ENCODE measurements around the gene SPRR2D. TPM values are rescaled to one million over a fixed set of nuclear protein-coding genes. Genes with fewer than 3 reads are reported as not detected.

The SPRR2D gene
- total and polyA plus RNA-seq, 4 donors, result 1.0 to 2.5 TPM; not detected in 2

DNA sequence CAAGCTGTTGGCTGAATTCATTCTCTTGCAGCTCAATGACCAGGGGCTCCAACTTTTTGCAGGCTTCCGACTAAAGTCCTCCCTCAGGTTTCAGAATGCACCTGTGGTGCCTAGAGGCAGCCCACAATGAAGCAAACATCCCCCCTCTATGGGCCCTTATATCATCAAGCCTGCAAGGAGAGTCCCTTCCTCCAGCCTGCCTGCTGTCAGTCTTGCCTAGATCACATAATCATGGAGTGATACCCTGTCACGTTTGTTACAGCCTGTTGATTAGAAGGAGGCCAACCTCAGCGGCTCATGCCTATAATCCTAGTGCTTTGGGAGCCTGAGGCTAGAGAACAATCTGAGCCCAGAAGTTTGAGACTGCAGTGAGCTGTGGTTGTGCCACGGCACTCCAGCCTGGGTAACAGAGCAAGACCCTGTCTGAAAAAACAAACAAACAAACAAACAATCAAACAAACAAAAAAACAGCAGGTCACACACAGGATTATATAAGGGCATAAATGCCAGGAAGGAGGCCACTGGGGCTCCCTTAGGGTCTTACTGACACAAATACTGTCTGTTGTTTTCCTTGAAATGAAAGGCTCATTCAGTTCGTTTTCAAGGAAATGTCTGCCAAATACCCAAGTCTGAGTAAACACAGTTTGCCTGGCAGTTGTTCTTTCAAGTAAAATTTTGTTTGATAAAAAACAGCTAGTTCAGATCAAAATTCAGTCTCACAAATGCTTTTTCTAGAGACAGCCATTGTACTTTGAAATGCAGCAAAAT is 44.1 kb downstream of the SPRR2D start:
- Histone ChIP-seq H3K4me3 (no peak overlapping the region), H3K27me3 (ENCODE audit: control insufficient read depth in 3 of 3, insufficient read depth in 3 of 3, low read length in 2 of 3) (no peaks in the 10 kb centered on the region), H3K4me1 (ENCODE audit: control insufficient read depth in 5 of 5, insufficient read depth in 5 of 5, low read length in 5 of 5) (peaks cover 0 to 1% (median 0%) of the 10 kb centered on the region in 5 donors), H3K36me3 (ENCODE audit: control insufficient read depth in 4 of 4, insufficient read depth in 4 of 4, low read length in 4 of 4) (no peaks in the 10 kb centered on the region), H3K27ac (ENCODE audit: low read depth in 1 of 2, low read length in 1 of 2) (no peak overlapping the region), H3K9ac (ENCODE audit: insufficient read depth in 1 of 2, low read length in 2 of 2) (no peak overlapping the region), H3K9me3 (ENCODE audit: control insufficient read depth in 4 of 4, insufficient read depth in 3 of 4, low read length in 3 of 4) (peaks cover 0 to 5% (median 2%) of the 10 kb centered on the region in 4 donors)
- TF ChIP-seq, protein P1, sequence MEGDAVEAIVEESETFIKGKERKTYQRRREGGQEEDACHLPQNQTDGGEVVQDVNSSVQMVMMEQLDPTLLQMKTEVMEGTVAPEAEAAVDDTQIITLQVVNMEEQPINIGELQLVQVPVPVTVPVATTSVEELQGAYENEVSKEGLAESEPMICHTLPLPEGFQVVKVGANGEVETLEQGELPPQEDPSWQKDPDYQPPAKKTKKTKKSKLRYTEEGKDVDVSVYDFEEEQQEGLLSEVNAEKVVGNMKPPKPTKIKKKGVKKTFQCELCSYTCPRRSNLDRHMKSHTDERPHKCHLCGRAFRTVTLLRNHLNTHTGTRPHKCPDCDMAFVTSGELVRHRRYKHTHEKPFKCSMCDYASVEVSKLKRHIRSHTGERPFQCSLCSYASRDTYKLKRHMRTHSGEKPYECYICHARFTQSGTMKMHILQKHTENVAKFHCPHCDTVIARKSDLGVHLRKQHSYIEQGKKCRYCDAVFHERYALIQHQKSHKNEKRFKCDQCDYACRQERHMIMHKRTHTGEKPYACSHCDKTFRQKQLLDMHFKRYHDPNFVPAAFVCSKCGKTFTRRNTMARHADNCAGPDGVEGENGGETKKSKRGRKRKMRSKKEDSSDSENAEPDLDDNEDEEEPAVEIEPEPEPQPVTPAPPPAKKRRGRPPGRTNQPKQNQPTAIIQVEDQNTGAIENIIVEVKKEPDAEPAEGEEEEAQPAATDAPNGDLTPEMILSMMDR (IDR thresholded peaks at IDR 0.05; ENCODE audit: control extremely low read depth, extremely low read depth), result no peak
- ATAC-seq (ENCODE audit: insufficient read depth, low FRiP score) (no peak), DNase-seq (peak in 2 of 3 donors; percentile 4 to 15)
- 23 to 29% methylated on average over 5 of the region's 5 CpGs for WGBS, 2 donors

DNA sequence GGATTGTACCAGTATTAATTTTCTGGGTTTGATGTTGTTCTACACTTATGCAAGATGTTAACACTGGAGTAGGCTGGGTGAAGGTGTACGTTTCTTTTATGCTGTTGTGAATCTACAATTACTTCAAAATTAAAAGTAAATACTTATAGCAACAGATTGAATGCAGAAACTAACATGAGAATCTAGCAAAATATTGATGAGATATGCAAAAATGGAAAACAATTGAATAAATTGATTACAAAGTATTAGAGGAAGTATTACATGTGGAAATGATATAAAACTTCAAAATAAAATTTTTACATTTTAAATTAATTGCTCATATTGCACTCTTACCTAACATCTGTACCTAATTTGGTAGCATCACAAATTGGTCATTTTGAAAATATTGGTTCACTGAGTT is 45.1 kb downstream of the SPRR2D start:
- TF ChIP-seq, protein P1 (IDR thresholded peaks at IDR 0.05; ENCODE audit: control extremely low read depth, extremely low read depth), result no peak
- 2 to 42% methylated on average over 1 of the region's 1 CpG for WGBS, 2 donors
- ATAC-seq (ENCODE audit: insufficient read depth, low FRiP score), result no peak
- H3K36me3 ChIP-seq (ENCODE audit: control insufficient read depth in 4 of 4, insufficient read depth in 4 of 4, low read length in 4 of 4), result no peaks in the 10 kb centered on the region
- H3K9ac ChIP-seq (ENCODE audit: insufficient read depth in 1 of 2, low read length in 2 of 2), result no peak overlapping the region
- no peak overlapping the region for H3K27ac ChIP-seq (ENCODE audit: low read depth in 1 of 2, low read length in 1 of 2)
- peaks cover 0 to 5% (median 2%) of the 10 kb centered on the region in 4 donors for H3K9me3 ChIP-seq (ENCODE audit: control insufficient read depth in 4 of 4, insufficient read depth in 3 of 4, low read length in 3 of 4)
- H3K4me1 ChIP-seq (ENCODE audit: control insufficient read depth in 5 of 5, insufficient read depth in 5 of 5, low read length in 5 of 5), result peaks cover 0 to 1% (median 0%) of the 10 kb centered on the region in 5 donors
- no peak for DNase-seq
- H3K27me3 ChIP-seq (ENCODE audit: control insufficient read depth in 3 of 3, insufficient read depth in 3 of 3, low read length in 2 of 3), result no peaks in the 10 kb centered on the region
- no peak overlapping the region for H3K4me3 ChIP-seq

DNA sequence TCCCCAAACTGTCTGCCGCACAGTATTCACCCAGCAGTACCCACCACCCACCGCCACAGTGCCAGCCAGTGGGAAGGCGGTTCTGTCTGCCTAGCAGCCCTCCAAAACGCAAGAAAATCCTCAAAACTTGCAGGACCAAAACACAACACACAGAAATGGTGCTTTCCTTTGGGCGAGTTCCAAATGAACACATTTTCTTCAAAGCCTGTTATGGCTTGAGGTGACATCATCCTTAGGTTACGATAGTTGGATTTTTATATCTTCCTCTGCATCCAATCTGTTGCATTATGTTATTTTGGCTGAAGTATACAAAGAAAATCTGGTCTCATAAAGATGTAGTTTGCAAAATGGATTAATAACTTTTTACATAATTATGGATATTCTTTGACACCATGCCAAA is 47.7 kb downstream of the SPRR2D start:
- peaks cover 0 to 5% (median 2%) of the 10 kb centered on the region in 4 donors for H3K9me3 ChIP-seq (ENCODE audit: control insufficient read depth in 4 of 4, insufficient read depth in 3 of 4, low read length in 3 of 4)

More for the DNA sequence above, 47.7 kb downstream of the SPRR2D start:
- Histone ChIP-seq H3K4me1 (ENCODE audit: control insufficient read depth in 5 of 5, insufficient read depth in 5 of 5, low read length in 5 of 5) (peaks cover 0 to 1% (median 0%) of the 10 kb centered on the region in 5 donors), H3K27ac (ENCODE audit: low read depth in 1 of 2, low read length in 1 of 2) (no peak overlapping the region), H3K27me3 (ENCODE audit: control insufficient read depth in 3 of 3, insufficient read depth in 3 of 3, low read length in 2 of 3) (no peaks in the 10 kb centered on the region), H3K9ac (ENCODE audit: insufficient read depth in 1 of 2, low read length in 2 of 2) (no peak overlapping the region), H3K4me3 (no peak overlapping the region), H3K36me3 (ENCODE audit: control insufficient read depth in 4 of 4, insufficient read depth in 4 of 4, low read length in 4 of 4) (no peaks in the 10 kb centered on the region)
- 77 to 82% methylated on average over 6 of the region's 6 CpGs for WGBS, 2 donors
- TF ChIP-seq, protein P1 (IDR thresholded peaks at IDR 0.05; ENCODE audit: control extremely low read depth, extremely low read depth), result no peak
- DNase-seq (no peak), ATAC-seq (ENCODE audit: insufficient read depth, low FRiP score) (no peak)

Small RNAs within 50 kb of the gene (small RNA-seq; reads per million reads assigned to genes)
- gene AL356867.1 (ENCODE audit: low replicate concordance) (not detected), gene RF00322 (ENCODE audit: low replicate concordance) (not detected)

Other genes with a start within 250 kb of the SPRR2D start
- gene LCE1D, start 244.4 kb downstream of the SPRR2D start, total RNA-seq, result not detected
- not detected for gene LCE1D, start 244.4 kb downstream of the SPRR2D start, polyA plus RNA-seq
- gene LCE1C, start 234.5 kb downstream of the SPRR2D start, total RNA-seq, result not detected
- gene LCE1C, start 234.5 kb downstream of the SPRR2D start, polyA plus RNA-seq, result not detected
- not detected for gene LCE1B, start 229.1 kb downstream of the SPRR2D start, total RNA-seq
- not detected for gene LCE1B, start 229.1 kb downstream of the SPRR2D start, polyA plus RNA-seq
- gene LCE1A, start 213.6 kb downstream of the SPRR2D start, total RNA-seq, result not detected
- not detected for gene LCE1A, start 213.6 kb downstream of the SPRR2D start, polyA plus RNA-seq
- gene LCE6A, start 198.3 kb downstream of the SPRR2D start, total RNA-seq, result not detected
- not detected for gene LCE6A, start 198.3 kb downstream of the SPRR2D start, polyA plus RNA-seq
- gene LCE7A, start 181.1 kb downstream of the SPRR2D start, total RNA-seq, result not detected
- gene LCE7A, start 181.1 kb downstream of the SPRR2D start, polyA plus RNA-seq, result not detected
- not detected for gene SMCP, start 162.8 kb downstream of the SPRR2D start, total RNA-seq
- gene SMCP, start 162.8 kb downstream of the SPRR2D start, polyA plus RNA-seq, result not detected
- under 1 TPM in 1 of 2 donors, not detected in 1; 0.31 TPM for gene IVL, start 132.6 kb downstream of the SPRR2D start, total RNA-seq
- gene IVL, start 132.6 kb downstream of the SPRR2D start, polyA plus RNA-seq, result under 1 TPM; 0.22 to 0.52 TPM
- gene SPRR5, start 93.9 kb downstream of the SPRR2D start, total RNA-seq, result not detected
- under 1 TPM in 1 of 2 donors, not detected in 1; 0.05 TPM for gene SPRR5, start 93.9 kb downstream of the SPRR2D start, polyA plus RNA-seq
- not detected for gene SPRR4, start 70.5 kb downstream of the SPRR2D start, total RNA-seq
- not detected for gene SPRR4, start 70.5 kb downstream of the SPRR2D start, polyA plus RNA-seq
- not detected for gene SPRR1A, start 57.0 kb downstream of the SPRR2D start, total RNA-seq
- not detected for gene SPRR1A, start 57.0 kb downstream of the SPRR2D start, polyA plus RNA-seq
- gene SPRR3, start 39.4 kb downstream of the SPRR2D start, total RNA-seq, result 1 to 10 TPM in 1 of 2 donors, not detected in 1; 1.9 TPM
- gene SPRR3, start 39.4 kb downstream of the SPRR2D start, polyA plus RNA-seq, result 1 to 10 TPM in 1 of 2 donors, under 1 TPM in 1; 0.50 to 1.2 TPM
- not detected for gene SPRR1B, start 9.9 kb downstream of the SPRR2D start, total RNA-seq
- gene SPRR1B, start 9.9 kb downstream of the SPRR2D start, polyA plus RNA-seq, result 1 to 10 TPM in 1 of 2 donors, under 1 TPM in 1; 0.31 to 1.9 TPM
- gene SPRR2A, start 16.4 kb upstream of the SPRR2D start, total RNA-seq, result under 1 TPM in 1 of 2 donors, not detected in 1; 0.82 TPM
- gene SPRR2A, start 16.4 kb upstream of the SPRR2D start, polyA plus RNA-seq, result 1 to 10 TPM in 1 of 2 donors, not detected in 1; 4.5 TPM
- not detected for gene SPRR2B, start 30.5 kb upstream of the SPRR2D start, total RNA-seq
- not detected for gene SPRR2B, start 30.5 kb upstream of the SPRR2D start, polyA plus RNA-seq
- gene SPRR2E, start 53.4 kb upstream of the SPRR2D start, total RNA-seq, result not detected
- under 1 TPM; 0.33 to 0.60 TPM for gene SPRR2E, start 53.4 kb upstream of the SPRR2D start, polyA plus RNA-seq
- gene SPRR2F, start 72.4 kb upstream of the SPRR2D start, total RNA-seq, result not detected
- gene SPRR2F, start 72.4 kb upstream of the SPRR2D start, polyA plus RNA-seq, result under 1 TPM in 1 of 2 donors, not detected in 1; 0.73 TPM
- gene SPRR2G, start 109.8 kb upstream of the SPRR2D start, total RNA-seq, result not detected
- not detected for gene SPRR2G, start 109.8 kb upstream of the SPRR2D start, polyA plus RNA-seq
- gene LELP1, start 162.3 kb upstream of the SPRR2D start, total RNA-seq, result not detected
- gene LELP1, start 162.3 kb upstream of the SPRR2D start, polyA plus RNA-seq, result not detected
- not detected for gene PRR9, start 176.5 kb upstream of the SPRR2D start, total RNA-seq
- gene PRR9, start 176.5 kb upstream of the SPRR2D start, polyA plus RNA-seq, result under 1 TPM in 1 of 2 donors, not detected in 1; 0.22 TPM
- not detected for gene LORICRIN, start 218.6 kb upstream of the SPRR2D start, total RNA-seq
- gene LORICRIN, start 218.6 kb upstream of the SPRR2D start, polyA plus RNA-seq, result not detected

Measured in lung (tissue), 13 donors.